SU-DHL-6 (cell line): ENCODE measurements around the gene ADPGK.

ENCODE experiments used
- EZH2phosphoT487 ChIP-seq: fragments of 200-600 bp; sonication (generic), shearing (Covaris generic); conservative IDR thresholded peaks from 2 replicates; pipeline ENCODE4 v1.6.1; 2018; ENCODE audit warnings: mild to moderate bottlenecking, antibody characterized with exemption, low read length, moderate library complexity, mixed read lengths
- TF ChIP-seq, protein P1 (sequence below): fragments of 200-600 bp; sonication (generic); IDR thresholded peaks from one replicate; pipeline ENCODE4 v1.5.1; 2017; ENCODE audit warnings: antibody characterized with exemption, mild to moderate bottlenecking, low read length, moderate library complexity; ENCODE audit not compliant: insufficient read depth, poor library complexity, severe bottlenecking

DNA sequence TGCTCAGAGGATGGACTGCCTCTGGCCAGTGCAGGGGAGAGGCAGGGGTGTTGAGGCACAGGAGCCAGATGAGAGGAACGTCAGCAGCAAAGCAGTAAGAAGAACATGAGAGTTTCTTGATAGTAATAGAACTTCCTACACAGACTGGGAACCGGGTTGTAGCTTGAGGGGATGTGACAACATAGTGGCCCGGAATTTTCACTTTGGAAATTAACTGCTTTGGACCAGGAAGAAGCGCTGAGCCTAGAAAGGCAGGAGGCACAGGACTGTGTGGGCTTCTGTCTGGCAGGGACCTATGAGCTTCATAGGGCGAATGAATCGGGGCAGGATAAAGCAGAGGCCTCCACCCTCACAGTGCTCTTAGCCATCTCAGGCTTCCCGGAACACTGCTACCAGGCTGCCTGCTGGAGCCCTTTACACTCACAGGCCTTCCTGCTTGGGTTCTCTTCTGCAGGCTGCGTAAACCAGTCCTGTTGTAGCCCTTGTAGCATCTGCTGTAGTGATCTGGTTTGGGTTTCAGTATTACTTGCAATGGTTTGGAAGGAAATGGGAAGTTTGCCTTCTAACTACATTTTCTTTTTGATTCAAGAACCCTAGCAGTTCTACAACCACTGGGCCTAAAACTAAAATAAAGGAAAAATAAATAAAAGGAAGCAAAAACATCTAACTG is 3.3 kb upstream of the ADPGK start:
- TF ChIP-seq, protein P1, sequence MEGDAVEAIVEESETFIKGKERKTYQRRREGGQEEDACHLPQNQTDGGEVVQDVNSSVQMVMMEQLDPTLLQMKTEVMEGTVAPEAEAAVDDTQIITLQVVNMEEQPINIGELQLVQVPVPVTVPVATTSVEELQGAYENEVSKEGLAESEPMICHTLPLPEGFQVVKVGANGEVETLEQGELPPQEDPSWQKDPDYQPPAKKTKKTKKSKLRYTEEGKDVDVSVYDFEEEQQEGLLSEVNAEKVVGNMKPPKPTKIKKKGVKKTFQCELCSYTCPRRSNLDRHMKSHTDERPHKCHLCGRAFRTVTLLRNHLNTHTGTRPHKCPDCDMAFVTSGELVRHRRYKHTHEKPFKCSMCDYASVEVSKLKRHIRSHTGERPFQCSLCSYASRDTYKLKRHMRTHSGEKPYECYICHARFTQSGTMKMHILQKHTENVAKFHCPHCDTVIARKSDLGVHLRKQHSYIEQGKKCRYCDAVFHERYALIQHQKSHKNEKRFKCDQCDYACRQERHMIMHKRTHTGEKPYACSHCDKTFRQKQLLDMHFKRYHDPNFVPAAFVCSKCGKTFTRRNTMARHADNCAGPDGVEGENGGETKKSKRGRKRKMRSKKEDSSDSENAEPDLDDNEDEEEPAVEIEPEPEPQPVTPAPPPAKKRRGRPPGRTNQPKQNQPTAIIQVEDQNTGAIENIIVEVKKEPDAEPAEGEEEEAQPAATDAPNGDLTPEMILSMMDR: no peak
- TF ChIP-seq EZH2phosphoT487: no peak
